Mesothelial cell of epicardium (in vitro differentiated cells): ENCODE results near the gene IGSF3. TPM values are rescaled to one million over a fixed set of nuclear protein-coding genes. Genes with fewer than 3 reads are reported as not detected.

ENCODE experiments used
- DNase-seq, 2 experiments: peaks; one replicate each; pipeline ENCODE4 v3.0.0; 2021; ENCODE audit warnings: low spot score in 2 of 2; ENCODE audit not compliant: unreplicated experiment in 2 of 2
- H3K27ac Mint-ChIP-seq: 2 replicates; pipeline ENCODE4 v1.8.0; 2021; ENCODE audit warnings: mixed read lengths
- H3K27me3 Mint-ChIP-seq: 2 replicates; pipeline ENCODE4 v1.8.0; 2021; ENCODE audit warnings: low read depth, mixed read lengths
- H3K36me3 Mint-ChIP-seq: 2 replicates; pipeline ENCODE4 v1.8.0; 2021; ENCODE audit warnings: mixed read lengths
- H3K4me1 Mint-ChIP-seq: 2 replicates; pipeline ENCODE4 v1.8.0; 2021; ENCODE audit warnings: mixed read lengths
- H3K4me3 Mint-ChIP-seq: 2 replicates; pipeline ENCODE4 v1.8.0; 2021; ENCODE audit warnings: mild to moderate bottlenecking, moderate library complexity, mixed read lengths
- H3K9me3 Mint-ChIP-seq: 2 replicates; pipeline ENCODE4 v1.8.0; 2021; ENCODE audit warnings: mixed read lengths
- CTCF ChIP-seq: fragments of 200-600 bp; sonication (generic); IDR thresholded peaks from one replicate; pipeline ENCODE4 v1.5.0; 2021; ENCODE audit warnings: antibody characterized with exemption; ENCODE audit not compliant: unreplicated experiment
- microRNA-seq: library from miRNA; unstranded; fragments of <30 nt; microRNA quantifications from one replicate; pipeline ENCODE4 v1.2.0, GENCODE V29; 2021; ENCODE audit warnings: inconsistent platforms, mixed read lengths
- total RNA-seq: library from RNA; stranded (reverse); gene quantifications from 3 replicates; pipeline ENCODE4 v1.2.1, GENCODE V29; 2021

IGSF3 gene
- total RNA-seq, 1 donor from 2014 or later: 59.2 TPM

- Mint-ChIP-seq H3K4me1 (no peaks in the 10 kb centered on the region), H3K27me3 (no peaks in the 10 kb centered on the region), H3K4me3 (no peak overlapping the region), H3K36me3 (peaks cover 32% of the 10 kb centered on the region), H3K27ac (no peak overlapping the region), H3K9me3 (peaks cover 28% of the 10 kb centered on the region)
- no peak for DNase-seq
- no peak for TF ChIP-seq CTCF
These were observed 135.6 kb downstream of the IGSF3 start for GRCh38 chr1:116531917-116532316.

- H3K27ac Mint-ChIP-seq: no peak overlapping the region
- H3K9me3 Mint-ChIP-seq: peaks cover 42% of the 10 kb centered on the region
- TF ChIP-seq CTCF: no peak
- H3K27me3 Mint-ChIP-seq: no peaks in the 10 kb centered on the region
- peaks cover 30% of the 10 kb centered on the region for H3K36me3 Mint-ChIP-seq
- DNase-seq: no peak
- H3K4me3 Mint-ChIP-seq: no peak overlapping the region
- no peaks in the 10 kb centered on the region for H3K4me1 Mint-ChIP-seq
These were observed 137.9 kb downstream of the IGSF3 start for GRCh38 chr1:116529681-116530080.

- DNase-seq: no peak
- Mint-ChIP-seq H3K27ac (no peak overlapping the region), H3K36me3 (peaks cover 29% of the 10 kb centered on the region), H3K4me1 (no peaks in the 10 kb centered on the region), H3K4me3 (no peak overlapping the region), H3K27me3 (no peaks in the 10 kb centered on the region), H3K9me3 (peaks cover 42% of the 10 kb centered on the region)
- TF ChIP-seq CTCF: no peak
These were observed 138.3 kb downstream of the IGSF3 start for GRCh38 chr1:116529199-116529631.

- no peak overlapping the region for H3K27ac Mint-ChIP-seq
- peaks cover 42% of the 10 kb centered on the region for H3K9me3 Mint-ChIP-seq
- H3K4me3 Mint-ChIP-seq: no peak overlapping the region
- peaks cover 22% of the 10 kb centered on the region for H3K36me3 Mint-ChIP-seq
- H3K27me3 Mint-ChIP-seq: no peaks in the 10 kb centered on the region
- no peak for TF ChIP-seq CTCF
- no peaks in the 10 kb centered on the region for H3K4me1 Mint-ChIP-seq
- no peak for DNase-seq
These were observed 139.0 kb downstream of the IGSF3 start for GRCh38 chr1:116528329-116529083.

GRCh38 chr1:116525440-116525839 lies 142.1 kb downstream of the IGSF3 start:
- Mint-ChIP-seq H3K4me1 (no peaks in the 10 kb centered on the region), H3K4me3 (no peak overlapping the region), H3K27ac (no peak overlapping the region), H3K9me3 (peaks cover 38% of the 10 kb centered on the region), H3K27me3 (no peaks in the 10 kb centered on the region), H3K36me3 (peaks cover 15% of the 10 kb centered on the region)
- DNase-seq: no peak
- TF ChIP-seq CTCF: no peak

Small RNAs within 50 kb of the gene (microRNA-seq; reads per million reads assigned to microRNA genes)
- gene MIR320B1: not detected
- not detected for gene MIR548AC

Other genes starting within 250 kb of the IGSF3 start
- gene CD58, start 96.7 kb downstream of the IGSF3 start, total RNA-seq: 6.6 to 8.0 TPM (median 7.6 TPM) in 3 replicates
- not detected in 3 replicates for gene CD2, start 86.7 kb upstream of the IGSF3 start, total RNA-seq
- 100 to 108 TPM (median 106 TPM) in 3 replicates for gene PTGFRN, start 242.2 kb upstream of the IGSF3 start, total RNA-seq